ENCODE data around the gene TMEM272.

The TMEM272 gene

GRCh38 chr13:51807041-51807440 lies 37.9 kb downstream of the TMEM272 start:
- no peak for DNase-seq (ENCODE audit: extremely low read depth in 1 of 2, low read depth in 1 of 2)

- DNase-seq (ENCODE audit: extremely low read depth in 1 of 2, low read depth in 1 of 2): no peak
These were observed 38.4 kb downstream of the TMEM272 start for GRCh38 chr13:51806566-51806965.

- no peak for DNase-seq (ENCODE audit: extremely low read depth in 1 of 2, low read depth in 1 of 2)
These were observed 39.1 kb downstream of the TMEM272 start for GRCh38 chr13:51805925-51806324.

- no peak for DNase-seq (ENCODE audit: extremely low read depth in 1 of 2, low read depth in 1 of 2)
These were observed 39.7 kb downstream of the TMEM272 start for GRCh38 chr13:51805313-51805712.

- no peak for DNase-seq (ENCODE audit: extremely low read depth in 1 of 2, low read depth in 1 of 2)
These were observed 40.4 kb downstream of the TMEM272 start for GRCh38 chr13:51804295-51805172.

GRCh38 chr13:51803422-51804294 lies 41.3 kb downstream of the TMEM272 start, which contains the start of gene DHRS12:
DHRS12 (minus strand) TSS chr13:51804163; CDS start chr13:51799659, 4,504 bp downstream.
- DNase-seq (ENCODE audit: extremely low read depth in 1 of 2, low read depth in 1 of 2): peak; percentile 73 to 75

GRCh38 chr13:51802631-51803418 lies 42.2 kb downstream of the TMEM272 start:
- DNase-seq (ENCODE audit: extremely low read depth in 1 of 2, low read depth in 1 of 2): no peak

GRCh38 chr13:51801631-51802099 lies 43.3 kb downstream of the TMEM272 start:
- no peak for DNase-seq (ENCODE audit: extremely low read depth in 1 of 2, low read depth in 1 of 2)

- no peak for DNase-seq (ENCODE audit: extremely low read depth in 1 of 2, low read depth in 1 of 2)
These were observed 44.5 kb downstream of the TMEM272 start for GRCh38 chr13:51800486-51800885.

GRCh38 chr13:51799261-51799660 lies 45.7 kb downstream of the TMEM272 start:
- DNase-seq (ENCODE audit: extremely low read depth in 1 of 2, low read depth in 1 of 2): no peak

GRCh38 chr13:51797664-51798488 lies 47.1 kb downstream of the TMEM272 start:
- DNase-seq (ENCODE audit: extremely low read depth in 1 of 2, low read depth in 1 of 2): peak in 1 of 2 donors; percentile 27

GRCh38 chr13:51796546-51796945 lies 48.4 kb downstream of the TMEM272 start:
- no peak for DNase-seq (ENCODE audit: extremely low read depth in 1 of 2, low read depth in 1 of 2)

GRCh38 chr13:51795419-51795818 lies 49.6 kb downstream of the TMEM272 start:
- DNase-seq (ENCODE audit: extremely low read depth in 1 of 2, low read depth in 1 of 2): no peak

- DNase-seq (ENCODE audit: extremely low read depth in 1 of 2, low read depth in 1 of 2): no peak
These were observed 50.0 kb downstream of the TMEM272 start for GRCh38 chr13:51794964-51795363.

GRCh38 chr13:51793570-51794271 lies 51.3 kb downstream of the TMEM272 start:
- no peak for DNase-seq (ENCODE audit: extremely low read depth in 1 of 2, low read depth in 1 of 2)

GRCh38 chr13:51786425-51787265 lies 58.3 kb downstream of the TMEM272 start:
- no peak for DNase-seq (ENCODE audit: extremely low read depth in 1 of 2, low read depth in 1 of 2)

- no peak for DNase-seq (ENCODE audit: extremely low read depth in 1 of 2, low read depth in 1 of 2)
These were observed 59.1 kb downstream of the TMEM272 start for GRCh38 chr13:51785712-51786424.

- no peak for DNase-seq (ENCODE audit: extremely low read depth in 1 of 2, low read depth in 1 of 2)
These were observed 60.9 kb downstream of the TMEM272 start for GRCh38 chr13:51784097-51784496.
